Panc1 (cell line): ENCODE results near the gene MPZL1. TPM values are rescaled to one million over a fixed set of nuclear protein-coding genes. Genes with fewer than 3 reads are reported as not detected.

Experiments used
- ATAC-seq: fragments of 200-7000 bp; cut with Tn5 transposase; 2 replicates; pipeline ENCODE4 v1.9.1; 2020; ENCODE audit warnings: mild to moderate bottlenecking, moderate library complexity
- BruUV-seq: library from RNA; stranded (reverse); fragments of 400-500 nt; replicated peaks from 2 replicates; lab custom pipeline; 2021; lab: Mats Ljungman, UMichigan
- CTCF ChIA-PET: fragments of 300-600 bp; sonication (Branson Sonifier 250); formaldehyde crosslinking; loops from one replicate; lab custom pipeline; 2022; ENCODE audit warnings: antibody characterized with exemption; lab: Charles Lee
- POLR2A ChIA-PET: fragments of 300-600 bp; sonication (Branson Sonifier 250); formaldehyde crosslinking; loops from one replicate; lab custom pipeline; 2022; ENCODE audit warnings: antibody characterized with exemption; lab: Charles Lee
- DNase-seq: peaks from one replicate; pipeline ENCODE4 v3.0.0-alpha.2; 2010; ENCODE audit warnings: low read depth, low spot score
- H3K27ac ChIP-seq: 2 replicates; pipeline ENCODE4 v1.5.1; 2011; ENCODE audit warnings: mild to moderate bottlenecking, low read length, inconsistent platforms
- H3K27me3 ChIP-seq: fragments of 200-500 bp; sonication (Bioruptor generic); 2 replicates; pipeline ENCODE4 v1.6.0; 2014; ENCODE audit warnings: low read length, inconsistent platforms; ENCODE audit not compliant: control insufficient read depth, insufficient read depth
- H3K36me3 ChIP-seq: fragments of 200-500 bp; sonication (Bioruptor generic); 2 replicates; pipeline ENCODE4 v1.5.1; 2014; ENCODE audit warnings: inconsistent platforms, mild to moderate bottlenecking, low read length, moderate library complexity; ENCODE audit not compliant: control insufficient read depth, insufficient read depth
- H3K4me1 ChIP-seq: 2 replicates; pipeline ENCODE4 v1.5.1; 2011; ENCODE audit warnings: inconsistent platforms, mild to moderate bottlenecking, low read length, moderate library complexity; ENCODE audit not compliant: control insufficient read depth, insufficient read depth
- H3K4me3 ChIP-seq, 2 experiments: 2 replicates each; pipeline ENCODE4 v1.5.1; 2011 to 2012; ENCODE audit warnings: low read depth in 2 of 2, low read length in 2 of 2, mild to moderate bottlenecking in 2 of 2, inconsistent platforms in 1 of 2, moderate library complexity in 1 of 2
- H3K9me3 ChIP-seq: fragments of 200-500 bp; sonication (Bioruptor generic); 2 replicates; pipeline ENCODE4 v1.5.1; 2014; ENCODE audit warnings: low read depth, mild to moderate bottlenecking, inconsistent platforms, low read length, moderate library complexity; ENCODE audit not compliant: control insufficient read depth, insufficient read depth
- POLR2AphosphoS5 ChIP-seq: IDR thresholded peaks from 2 replicates; pipeline ENCODE4 v1.6.1; 2012; ENCODE audit warnings: mild to moderate bottlenecking, low read depth, low read length, moderate library complexity
- SIN3A ChIP-seq: IDR thresholded peaks from 2 replicates; pipeline ENCODE4 v1.6.1; 2012; ENCODE audit warnings: low read depth, mild to moderate bottlenecking, low read length, moderate library complexity, borderline replicate concordance; ENCODE audit not compliant: insufficient read depth
- TCF7L2 ChIP-seq: IDR thresholded peaks from 2 replicates; pipeline ENCODE4 v1.6.1; 2011; ENCODE audit warnings: mild to moderate bottlenecking, low read depth, low read length, inconsistent platforms
- in situ Hi-C: cut with HindIII; loops from 2 replicates; pipeline ENCODE4 v1.10.0; 2016; ENCODE audit warnings: low sequenced_read_pairs, low pct_unique_long_range_greater_than_20kb
- intact Hi-C: fragments of 100-400 bp; cut with micrococcal nuclease; formaldehyde crosslinking; loops from one replicate; pipeline ENCODE4 v1.10.0; 2022; ENCODE audit not compliant: unreplicated experiment
- total RNA-seq: library from RNA; stranded (reverse); gene quantifications from one replicate; pipeline ENCODE4 v1.2.1, GENCODE V29; 2021; ENCODE audit not compliant: unreplicated experiment
- TF ChIP-seq, protein P1 (sequence below): fragments of 450-650 bp; IDR thresholded peaks from 2 replicates; pipeline ENCODE4 v1.5.1; 2017; ENCODE audit warnings: mild to moderate bottlenecking
- TF ChIP-seq, protein P2 (sequence below), 2 experiments: IDR thresholded peaks; 2 replicates each; pipeline ENCODE4 v1.6.1; 2011 to 2012; ENCODE audit warnings: low read depth in 2 of 2, control low read depth in 1 of 2, low read length in 1 of 2, mild to moderate bottlenecking in 1 of 2, moderate library complexity in 1 of 2; ENCODE audit not compliant: insufficient read depth in 1 of 2

The MPZL1 gene
- total RNA-seq, 1 experiment from 2014 or later, result 72.0 TPM

DNA sequence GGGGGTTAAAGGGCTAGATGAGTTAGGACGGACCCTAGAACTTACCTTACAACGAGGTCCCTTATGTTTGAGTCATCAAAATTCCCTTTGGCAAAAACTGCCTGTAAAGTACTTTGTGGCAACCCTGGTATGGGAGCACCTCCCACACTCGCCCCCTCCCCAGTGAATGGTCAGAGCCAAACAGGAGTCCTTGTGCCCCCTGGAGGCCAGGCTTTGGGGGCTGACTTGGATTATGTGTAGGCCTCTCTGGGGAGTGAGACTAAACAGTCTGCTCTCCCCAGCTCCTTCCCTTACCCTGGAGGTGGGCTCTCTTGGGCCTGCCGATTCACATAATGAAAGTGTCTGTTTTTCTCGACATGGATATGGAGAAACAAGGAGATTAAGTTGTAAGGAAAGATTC is 110.9 kb downstream of the MPZL1 start:
- Histone ChIP-seq H3K4me1 (no peaks in the 10 kb centered on the region), H3K36me3 (no peaks in the 10 kb centered on the region), H3K27me3 (no peaks in the 10 kb centered on the region; the same call in 1 of the 2 replicates), H3K9me3 (no peaks in the 10 kb centered on the region), H3K27ac (no peak overlapping the region), H3K4me3 (no peak overlapping the region)
- ATAC-seq (no peak), DNase-seq (no peak)
- ChIA-PET POLR2A (no interaction called here), CTCF (no interaction called here)
- in situ Hi-C loops, result no loop called here
- TF ChIP-seq, protein P1, sequence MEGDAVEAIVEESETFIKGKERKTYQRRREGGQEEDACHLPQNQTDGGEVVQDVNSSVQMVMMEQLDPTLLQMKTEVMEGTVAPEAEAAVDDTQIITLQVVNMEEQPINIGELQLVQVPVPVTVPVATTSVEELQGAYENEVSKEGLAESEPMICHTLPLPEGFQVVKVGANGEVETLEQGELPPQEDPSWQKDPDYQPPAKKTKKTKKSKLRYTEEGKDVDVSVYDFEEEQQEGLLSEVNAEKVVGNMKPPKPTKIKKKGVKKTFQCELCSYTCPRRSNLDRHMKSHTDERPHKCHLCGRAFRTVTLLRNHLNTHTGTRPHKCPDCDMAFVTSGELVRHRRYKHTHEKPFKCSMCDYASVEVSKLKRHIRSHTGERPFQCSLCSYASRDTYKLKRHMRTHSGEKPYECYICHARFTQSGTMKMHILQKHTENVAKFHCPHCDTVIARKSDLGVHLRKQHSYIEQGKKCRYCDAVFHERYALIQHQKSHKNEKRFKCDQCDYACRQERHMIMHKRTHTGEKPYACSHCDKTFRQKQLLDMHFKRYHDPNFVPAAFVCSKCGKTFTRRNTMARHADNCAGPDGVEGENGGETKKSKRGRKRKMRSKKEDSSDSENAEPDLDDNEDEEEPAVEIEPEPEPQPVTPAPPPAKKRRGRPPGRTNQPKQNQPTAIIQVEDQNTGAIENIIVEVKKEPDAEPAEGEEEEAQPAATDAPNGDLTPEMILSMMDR, result no peak
- TF ChIP-seq, protein P2, sequence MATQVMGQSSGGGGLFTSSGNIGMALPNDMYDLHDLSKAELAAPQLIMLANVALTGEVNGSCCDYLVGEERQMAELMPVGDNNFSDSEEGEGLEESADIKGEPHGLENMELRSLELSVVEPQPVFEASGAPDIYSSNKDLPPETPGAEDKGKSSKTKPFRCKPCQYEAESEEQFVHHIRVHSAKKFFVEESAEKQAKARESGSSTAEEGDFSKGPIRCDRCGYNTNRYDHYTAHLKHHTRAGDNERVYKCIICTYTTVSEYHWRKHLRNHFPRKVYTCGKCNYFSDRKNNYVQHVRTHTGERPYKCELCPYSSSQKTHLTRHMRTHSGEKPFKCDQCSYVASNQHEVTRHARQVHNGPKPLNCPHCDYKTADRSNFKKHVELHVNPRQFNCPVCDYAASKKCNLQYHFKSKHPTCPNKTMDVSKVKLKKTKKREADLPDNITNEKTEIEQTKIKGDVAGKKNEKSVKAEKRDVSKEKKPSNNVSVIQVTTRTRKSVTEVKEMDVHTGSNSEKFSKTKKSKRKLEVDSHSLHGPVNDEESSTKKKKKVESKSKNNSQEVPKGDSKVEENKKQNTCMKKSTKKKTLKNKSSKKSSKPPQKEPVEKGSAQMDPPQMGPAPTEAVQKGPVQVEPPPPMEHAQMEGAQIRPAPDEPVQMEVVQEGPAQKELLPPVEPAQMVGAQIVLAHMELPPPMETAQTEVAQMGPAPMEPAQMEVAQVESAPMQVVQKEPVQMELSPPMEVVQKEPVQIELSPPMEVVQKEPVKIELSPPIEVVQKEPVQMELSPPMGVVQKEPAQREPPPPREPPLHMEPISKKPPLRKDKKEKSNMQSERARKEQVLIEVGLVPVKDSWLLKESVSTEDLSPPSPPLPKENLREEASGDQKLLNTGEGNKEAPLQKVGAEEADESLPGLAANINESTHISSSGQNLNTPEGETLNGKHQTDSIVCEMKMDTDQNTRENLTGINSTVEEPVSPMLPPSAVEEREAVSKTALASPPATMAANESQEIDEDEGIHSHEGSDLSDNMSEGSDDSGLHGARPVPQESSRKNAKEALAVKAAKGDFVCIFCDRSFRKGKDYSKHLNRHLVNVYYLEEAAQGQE (IDR thresholded peaks at IDR 0.05; ENCODE audit: insufficient read depth in 1 of 2, low read depth in 2 of 2, low read length in 1 of 2), result no peak
- TF ChIP-seq SIN3A, result no peak
- no peak for TF ChIP-seq TCF7L2
- no peak for TF ChIP-seq POLR2AphosphoS5
- BruUV-seq, result no TSS peak
- intact Hi-C loops, result no loop called here

- Histone ChIP-seq H3K27me3 (peaks cover 2% of the 10 kb centered on the region; the same call in 1 of the 2 replicates), H3K36me3 (no peaks in the 10 kb centered on the region), H3K4me1 (no peaks in the 10 kb centered on the region), H3K4me3 (no peak overlapping the region), H3K9me3 (no peaks in the 10 kb centered on the region), H3K27ac (no peak overlapping the region)
- no peak for ATAC-seq
- no peak for DNase-seq
- intact Hi-C loops, result no loop called here
- in situ Hi-C loops, result no loop called here
- POLR2A ChIA-PET, result no interaction called here
- BruUV-seq, result no TSS peak
- CTCF ChIA-PET, result no interaction called here
- TF ChIP-seq, protein P2 (IDR thresholded peaks at IDR 0.05; ENCODE audit: insufficient read depth in 1 of 2, low read depth in 2 of 2, low read length in 1 of 2), result no peak
- TF ChIP-seq POLR2AphosphoS5 (no peak), TCF7L2 (no peak), SIN3A (no peak)
- TF ChIP-seq, protein P1, result no peak
Measured at GRCh38 chr1:167833904-167834303, 112.1 kb downstream of the MPZL1 start.
